Activated effector memory CD4-positive, alpha-beta T cell treated with Interleukin-2 at 50 U/mL for 16 hours (primary cell): ENCODE results near the gene PER1.

Experiments used
- DNase-seq: peaks from one replicate; pipeline ENCODE4 v3.0.0-alpha.2; 2020

The PER1 gene

GRCh38 chr17:8153525-8153956 lies 1.3 kb upstream of the PER1 start:
- no peak for DNase-seq

- no peak for DNase-seq
These were observed 837 bp upstream of the PER1 start for GRCh38 chr17:8153031-8153451.

- no peak for DNase-seq
These were observed 528 bp downstream of the PER1 start for GRCh38 chr17:8151641-8152111.

DNA sequence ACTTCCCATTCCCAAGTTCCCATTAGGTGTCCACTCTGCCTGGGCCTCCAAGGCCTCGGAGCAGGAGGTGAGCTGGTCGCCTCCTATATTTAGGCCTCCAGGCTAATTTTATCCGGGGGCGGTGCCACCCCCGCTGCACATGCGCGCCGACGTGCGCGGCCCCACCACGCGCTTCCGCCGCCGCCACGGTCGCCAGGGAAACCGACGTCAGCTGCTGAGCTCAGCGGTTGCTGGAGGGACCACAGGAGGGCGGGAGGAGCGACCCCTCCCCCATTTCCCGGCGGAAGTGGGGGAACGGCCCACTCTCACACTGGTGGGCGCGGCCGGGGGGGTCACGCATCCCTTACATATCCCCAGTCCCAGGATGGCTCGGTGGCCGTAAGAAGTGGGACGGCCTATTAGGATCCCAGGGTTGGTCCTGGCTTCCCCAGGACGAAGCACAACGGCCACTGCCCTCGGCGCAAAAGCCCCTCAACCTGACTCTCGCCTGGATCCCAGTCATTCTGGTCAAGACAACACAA lies 1.0 kb downstream of the PER1 start:
- DNase-seq = peak; percentile 85

GRCh38 chr17:8150194-8151119 lies 1.7 kb downstream of the PER1 start:
- no peak for DNase-seq

GRCh38 chr17:8149419-8150193 lies 2.6 kb downstream of the PER1 start:
- DNase-seq = no peak

GRCh38 chr17:8148560-8148959 lies 3.6 kb downstream of the PER1 start:
- no peak for DNase-seq

GRCh38 chr17:8147805-8148404 lies 4.3 kb downstream of the PER1 start:
- DNase-seq = no peak

DNA sequence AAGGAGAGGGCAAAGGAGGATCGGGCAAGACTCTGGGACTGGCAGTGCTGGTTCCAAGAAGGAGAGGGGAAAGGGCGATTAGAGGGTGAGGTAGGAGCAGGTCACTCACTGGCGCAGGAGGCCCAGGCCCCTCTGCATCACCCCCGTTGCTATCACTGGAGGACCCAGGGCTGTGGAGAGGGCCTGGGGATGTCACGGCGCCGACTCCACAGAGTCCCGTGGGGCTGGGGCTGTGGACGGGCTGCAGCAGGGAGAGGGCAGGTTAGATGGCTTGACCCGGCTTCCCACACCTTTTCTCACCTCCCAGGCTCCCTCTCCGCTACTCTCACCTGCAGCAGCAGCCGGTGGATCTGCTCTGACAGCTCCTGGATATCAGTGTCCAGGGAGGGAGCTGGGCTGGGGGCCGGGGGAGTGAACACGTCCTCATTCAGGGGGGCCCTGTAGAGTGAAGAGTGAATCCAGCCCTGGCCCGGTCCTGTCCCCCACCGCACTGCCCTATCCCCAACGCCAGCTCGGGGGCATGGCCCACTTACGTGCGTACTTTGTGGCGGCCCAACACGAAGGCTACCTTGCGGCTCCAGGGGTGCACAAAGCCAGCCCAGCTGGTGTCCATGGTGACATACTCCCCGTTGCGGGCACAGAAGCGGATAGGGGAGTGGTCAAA lies 4.9 kb downstream of the PER1 start:
- DNase-seq = no peak

- DNase-seq = no peak
These were observed 5.6 kb downstream of the PER1 start for GRCh38 chr17:8146381-8147140.

GRCh38 chr17:8145811-8146210 lies 6.4 kb downstream of the PER1 start:
- no peak for DNase-seq

DNA sequence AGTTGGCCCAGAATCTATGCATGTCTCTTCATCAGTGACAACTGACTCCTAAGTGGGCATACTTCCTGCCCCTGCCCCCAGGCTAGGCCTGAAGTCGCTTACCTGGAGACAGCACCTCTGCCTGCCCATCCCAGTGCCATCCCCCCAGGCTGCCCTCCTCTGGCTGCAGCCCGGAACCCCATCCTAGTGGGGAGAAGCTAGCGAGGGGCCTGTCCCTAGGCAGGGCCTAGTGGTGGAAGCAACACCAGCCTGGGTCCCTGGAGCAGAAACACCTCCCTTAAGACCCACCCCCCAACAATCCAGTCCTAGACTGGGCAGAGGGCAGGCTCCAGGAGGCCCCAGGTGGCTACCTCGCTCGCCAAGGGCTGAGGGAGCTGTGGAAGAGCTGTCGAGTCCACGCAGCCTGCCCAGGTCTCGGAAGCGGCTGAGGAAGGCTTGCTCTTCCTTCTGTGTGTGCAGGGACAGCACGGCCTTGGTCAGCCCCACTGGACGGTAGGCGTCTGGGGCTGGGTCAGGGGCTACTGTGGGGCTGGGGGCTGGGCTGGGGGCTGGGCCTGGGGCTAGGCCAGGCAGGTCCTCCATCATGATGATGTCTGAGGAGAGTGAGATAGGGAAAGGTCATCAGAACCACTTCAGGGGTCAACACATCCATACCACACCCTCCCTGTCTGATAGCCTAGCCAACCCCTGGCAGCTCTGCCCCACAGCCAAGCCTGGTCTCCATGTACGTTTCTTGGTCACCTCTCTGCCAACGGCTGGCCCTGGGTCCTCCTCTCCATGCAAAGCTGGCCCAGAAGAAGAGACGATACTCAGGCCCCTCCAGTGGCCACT lies 7.6 kb downstream of the PER1 start:
- DNase-seq = no peak

- DNase-seq = no peak
These were observed 8.4 kb downstream of the PER1 start for GRCh38 chr17:8143581-8144400.

- DNase-seq = no peak
These were observed 9.2 kb downstream of the PER1 start for GRCh38 chr17:8142887-8143580.

DNA sequence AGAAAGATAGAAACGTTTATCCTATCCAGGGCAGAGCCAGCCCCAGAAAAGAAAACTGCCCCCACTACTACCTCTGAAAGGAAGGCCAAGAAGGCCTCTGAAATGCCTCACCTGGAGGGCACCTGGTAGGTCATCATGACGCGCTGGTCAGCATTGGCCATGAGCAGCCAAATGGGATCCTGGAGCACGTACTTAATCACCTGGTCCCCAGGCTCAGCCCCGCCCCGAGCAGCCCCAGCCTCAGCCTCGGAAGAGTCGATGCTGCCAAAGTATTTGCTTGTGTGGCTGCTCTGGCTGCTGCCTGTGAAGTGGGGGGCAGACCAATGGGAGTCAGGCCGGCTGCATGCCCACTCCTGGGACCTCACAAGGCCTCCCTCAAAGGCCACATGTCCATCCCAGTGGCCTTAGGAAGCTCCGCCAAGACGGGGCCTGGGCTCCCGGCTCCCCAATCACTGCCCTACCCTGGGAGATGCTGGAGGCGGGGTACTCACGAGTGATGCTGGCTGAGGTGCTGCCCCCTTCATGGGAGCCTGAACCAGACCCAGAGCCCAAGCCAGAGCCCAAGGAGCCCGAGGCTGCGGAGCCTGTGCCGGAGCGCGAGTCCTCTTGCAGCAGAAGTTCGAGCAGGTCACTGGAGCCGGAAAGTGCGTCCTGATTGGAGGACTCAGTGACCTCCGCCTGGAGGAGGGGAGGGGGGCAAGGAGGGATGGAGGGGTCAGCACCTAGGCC lies 9.9 kb downstream of the PER1 start:
- DNase-seq = no peak

DNA sequence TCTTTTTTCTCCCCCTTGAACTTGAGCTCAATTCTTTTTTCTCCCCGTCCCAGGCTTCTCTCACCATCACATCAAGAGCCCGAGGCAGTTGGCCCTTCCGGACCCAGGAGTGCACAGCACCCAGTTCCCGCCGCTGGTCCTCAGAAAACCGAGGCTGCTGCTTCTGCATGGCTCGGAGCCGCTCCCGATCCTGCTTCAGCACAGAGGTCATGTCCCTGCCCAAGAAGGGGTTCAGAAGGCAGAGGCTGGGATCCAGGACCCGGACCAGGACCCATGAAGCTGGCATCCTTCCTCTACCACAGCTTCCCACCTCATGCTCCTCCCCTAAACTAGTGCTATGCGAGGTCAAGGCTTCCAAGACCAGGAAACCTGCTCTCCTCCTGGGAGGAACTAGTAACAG lies 10.5 kb downstream of the PER1 start:
- no peak for DNase-seq

GRCh38 chr17:8141045-8141444 lies 11.2 kb downstream of the PER1 start:
- DNase-seq = no peak
